ENCODE data around the gene RNF7.
"Not testable (repeated sequence)": the region's sequence is repeated elsewhere in the genome, so short reads cannot be mapped to it uniquely, and the experiment has no call there.

RNF7 gene

DNA sequence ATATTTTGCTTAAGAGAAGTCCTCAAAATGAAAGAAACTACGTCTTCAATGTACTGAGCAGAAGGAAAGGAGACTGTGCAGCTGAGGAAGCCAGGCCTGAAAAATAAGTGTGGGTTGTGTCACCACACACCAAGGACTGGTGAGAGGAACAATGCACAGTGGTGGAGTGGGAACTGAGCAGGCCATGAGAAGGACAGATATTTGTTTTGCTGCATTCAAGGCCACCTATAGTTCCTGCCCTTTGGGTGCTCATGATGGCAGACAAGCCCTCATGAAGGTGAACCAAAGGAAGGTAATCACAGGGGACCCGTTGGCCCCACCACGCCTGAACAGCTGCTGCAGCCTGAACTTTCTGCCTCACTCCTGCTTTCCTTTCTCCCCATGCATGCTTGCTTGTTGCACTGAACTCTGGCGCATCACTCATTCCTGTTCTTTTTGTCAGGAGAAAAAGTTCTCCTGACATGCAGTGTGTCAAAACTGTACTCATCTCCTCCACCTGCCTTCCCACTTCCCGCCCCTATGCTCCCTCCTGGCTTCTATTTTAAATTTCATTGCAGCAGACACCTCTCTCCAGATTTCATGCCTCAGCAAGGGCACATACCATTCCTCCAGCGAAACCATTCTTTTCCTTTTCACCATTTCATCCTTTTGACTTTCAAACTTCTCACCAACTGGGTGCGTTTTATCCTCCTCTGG lies 2.2 kb upstream of the RNF7 start:
- no peak for DNase-seq

DNA sequence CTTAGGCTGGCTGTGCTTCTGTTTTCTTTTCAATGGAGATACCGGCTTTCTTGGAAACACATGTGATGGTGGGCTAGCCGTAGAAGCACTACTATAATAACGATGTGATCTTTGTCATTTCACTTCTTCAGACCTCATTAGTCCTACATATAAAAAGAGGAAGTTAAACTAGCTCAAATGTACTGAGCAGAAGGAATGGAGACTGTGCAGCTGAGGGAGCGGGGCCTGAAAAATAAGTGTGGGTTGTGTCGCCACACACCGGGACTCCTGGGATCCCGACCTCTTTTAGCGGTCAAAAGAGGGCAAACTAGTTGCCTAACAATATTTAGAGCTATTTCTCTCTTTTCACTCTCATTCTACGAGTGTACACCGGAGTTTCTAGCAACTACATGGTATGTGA lies 1.0 kb upstream of the RNF7 start:
- no peak for DNase-seq

DNA sequence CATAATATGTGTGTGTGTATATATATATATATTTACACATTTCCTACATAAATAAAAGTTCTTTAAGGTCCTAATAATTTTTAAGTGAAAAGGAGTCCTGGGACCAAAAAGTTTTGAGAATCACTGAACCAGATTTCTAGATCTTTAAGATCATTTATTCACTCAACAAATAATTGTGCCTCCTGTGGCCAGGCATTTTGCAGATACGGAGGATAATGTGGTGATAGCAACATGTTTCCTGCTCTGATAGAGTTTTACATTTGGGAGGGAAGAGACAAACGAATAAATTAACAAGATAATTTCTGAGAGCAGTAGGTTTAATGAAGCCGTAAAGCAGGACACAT lies 448 bp upstream of the RNF7 start:
- no peak for DNase-seq

DNA sequence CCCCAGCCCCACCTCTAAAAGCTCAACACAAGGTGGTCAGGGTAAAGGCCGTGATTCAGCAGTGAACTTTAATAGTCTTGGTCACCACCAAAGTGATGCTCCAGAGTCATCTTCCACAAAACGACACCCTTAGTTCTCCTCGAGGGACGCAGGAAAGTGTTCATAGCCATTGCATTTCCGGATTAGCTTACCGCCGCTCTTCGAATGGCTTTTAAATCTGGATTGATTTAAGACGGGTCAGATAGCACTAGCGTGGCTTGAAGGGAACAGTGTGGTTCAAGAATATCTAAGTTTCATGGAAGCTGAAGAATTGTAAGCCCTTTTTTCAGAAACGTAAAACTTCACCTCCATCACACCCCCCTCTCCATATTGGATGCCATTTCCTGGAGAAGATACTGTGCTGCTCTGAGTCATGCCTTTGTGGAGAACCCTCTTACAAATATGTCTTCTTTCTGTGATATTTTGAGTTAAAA lies 829 bp downstream of the RNF7 start:
- DNase-seq: peak; percentile 48

DNA sequence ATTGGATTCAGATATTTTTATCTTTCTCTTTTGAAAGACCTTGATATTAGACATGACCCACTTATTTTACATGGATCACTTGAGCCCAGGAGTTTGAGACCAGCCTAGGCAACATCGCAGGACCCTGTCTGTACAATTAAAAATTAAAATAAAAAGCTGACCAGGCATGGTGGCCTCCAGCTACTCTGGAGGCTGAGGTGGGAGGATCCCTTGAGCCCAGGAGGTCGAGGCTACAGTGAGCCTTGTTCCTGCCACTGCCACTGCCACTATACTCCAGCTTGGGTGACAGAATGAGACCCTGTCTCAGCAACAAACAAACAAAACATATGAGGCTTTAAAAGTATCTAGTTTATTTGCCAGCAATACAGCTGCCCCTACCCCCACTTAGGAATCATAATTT lies 1.6 kb downstream of the RNF7 start:
- no peak for DNase-seq

DNA sequence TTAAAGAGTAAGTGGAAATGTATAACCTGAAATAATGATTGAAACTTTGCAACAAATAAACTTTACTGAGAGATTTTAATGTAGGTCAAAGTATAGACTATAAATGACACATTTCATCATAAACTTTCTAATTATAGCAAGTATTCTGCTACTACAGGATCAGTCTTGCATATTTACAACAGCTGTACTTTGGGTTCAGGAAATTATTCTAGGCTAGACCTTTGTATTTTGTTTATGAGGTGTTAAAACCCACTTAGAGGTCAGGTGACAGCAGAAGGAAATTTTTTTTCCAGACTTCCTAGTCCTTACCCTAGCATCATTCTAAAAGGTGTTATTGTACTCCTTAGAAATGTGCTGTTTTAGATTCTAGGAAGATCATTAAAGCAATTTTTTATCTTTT lies 2.3 kb downstream of the RNF7 start:
- DNase-seq: no peak

DNA sequence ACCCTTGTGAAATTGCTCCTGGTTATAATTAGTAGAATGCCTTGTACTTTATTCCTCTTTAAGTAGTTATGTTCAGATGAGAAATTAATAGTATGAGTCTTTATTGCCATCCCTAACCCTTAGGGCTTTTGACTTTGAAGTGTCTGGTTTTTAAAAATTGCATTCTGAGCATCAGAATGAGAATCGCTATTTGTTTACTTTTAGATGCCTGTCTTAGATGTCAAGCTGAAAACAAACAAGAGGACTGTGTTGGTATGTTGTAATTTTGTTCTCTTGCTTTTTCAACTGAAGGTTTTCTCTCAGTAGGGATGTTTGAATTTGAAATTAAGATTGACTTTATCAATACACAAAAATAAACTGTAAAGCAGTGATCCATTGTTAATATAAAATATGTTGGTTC lies 5.2 kb downstream of the RNF7 start:
- DNase-seq: no peak

DNA sequence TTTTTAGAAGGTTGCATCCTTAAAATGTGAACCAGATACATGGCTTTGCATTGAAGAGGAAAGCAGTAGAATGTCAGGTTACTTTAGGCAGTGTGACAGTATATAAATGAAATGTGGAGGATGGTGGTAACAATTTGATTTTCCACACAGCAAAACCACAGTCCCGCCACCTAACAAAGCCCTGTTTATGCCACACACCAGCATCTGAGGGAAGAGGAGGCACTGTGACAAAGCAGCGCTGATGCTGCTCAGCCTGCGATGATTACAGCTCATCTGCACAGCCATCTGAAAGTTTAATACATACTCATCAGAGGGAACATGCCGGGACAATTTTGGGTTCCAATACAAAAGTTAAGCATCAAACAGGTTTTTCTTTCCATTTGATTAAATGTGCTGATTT lies 8.9 kb downstream of the RNF7 start:
- no peak for DNase-seq

DNA sequence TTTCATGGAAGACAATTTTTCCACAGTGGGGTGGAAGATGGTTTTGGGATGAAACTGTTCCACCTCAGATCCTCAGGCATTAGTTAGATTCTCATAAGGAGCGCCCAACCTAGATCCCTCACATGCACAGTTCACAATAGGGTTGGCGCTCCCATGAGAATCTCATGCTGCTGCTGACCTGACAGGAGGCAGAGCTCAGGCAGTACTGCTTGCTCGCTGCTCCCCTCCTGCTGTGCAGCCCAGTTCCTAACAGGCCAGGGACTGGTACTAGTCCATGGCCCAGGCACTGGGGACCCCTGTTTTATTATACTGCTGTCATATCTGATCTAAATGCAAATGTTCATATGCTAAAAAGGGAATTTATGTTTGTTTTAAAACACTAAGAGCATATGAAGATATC lies 15.3 kb downstream of the RNF7 start:
- no peak for DNase-seq

DNA sequence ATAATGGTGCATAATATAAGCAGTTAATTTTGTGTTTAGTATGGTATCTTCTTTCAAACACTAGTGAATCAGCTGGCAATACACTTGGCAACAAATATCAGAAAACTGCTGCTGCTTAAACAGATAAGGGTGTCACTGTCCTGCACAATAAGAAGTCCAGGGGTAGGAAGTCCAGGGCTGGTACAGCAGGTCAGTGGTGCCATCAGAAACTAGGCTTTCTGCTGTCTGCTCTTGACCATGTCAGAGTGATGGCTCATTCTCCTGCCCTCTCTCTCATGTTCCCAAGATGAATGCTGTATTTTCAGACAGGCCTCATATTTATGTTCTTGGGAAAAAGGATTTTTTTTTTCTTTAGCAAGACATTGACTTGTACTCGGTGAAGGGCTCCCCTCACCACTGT lies 15.9 kb downstream of the RNF7 start:
- DNase-seq: no peak

DNA sequence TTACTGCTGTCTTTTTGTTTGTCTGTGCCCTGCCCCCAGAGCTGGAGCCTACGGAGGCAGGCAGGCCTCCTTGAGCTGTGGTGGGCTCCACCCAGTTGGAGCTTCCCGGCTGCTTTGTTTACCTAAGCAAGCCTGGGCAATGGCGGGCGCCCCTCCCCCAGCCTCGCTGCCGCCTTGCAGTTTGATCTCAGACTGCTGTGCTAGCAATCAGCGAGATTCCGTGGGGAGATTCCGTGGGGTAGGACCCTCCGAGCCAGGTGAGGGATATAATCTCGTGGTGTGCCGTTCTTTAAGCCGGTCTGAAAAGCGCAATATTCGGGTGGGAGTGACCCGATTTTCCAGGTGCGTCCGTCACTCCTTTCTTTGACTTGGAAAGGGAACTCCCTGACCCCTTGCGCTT lies 24.5 kb downstream of the RNF7 start:
- DNase-seq: not testable (repeated sequence)

DNA sequence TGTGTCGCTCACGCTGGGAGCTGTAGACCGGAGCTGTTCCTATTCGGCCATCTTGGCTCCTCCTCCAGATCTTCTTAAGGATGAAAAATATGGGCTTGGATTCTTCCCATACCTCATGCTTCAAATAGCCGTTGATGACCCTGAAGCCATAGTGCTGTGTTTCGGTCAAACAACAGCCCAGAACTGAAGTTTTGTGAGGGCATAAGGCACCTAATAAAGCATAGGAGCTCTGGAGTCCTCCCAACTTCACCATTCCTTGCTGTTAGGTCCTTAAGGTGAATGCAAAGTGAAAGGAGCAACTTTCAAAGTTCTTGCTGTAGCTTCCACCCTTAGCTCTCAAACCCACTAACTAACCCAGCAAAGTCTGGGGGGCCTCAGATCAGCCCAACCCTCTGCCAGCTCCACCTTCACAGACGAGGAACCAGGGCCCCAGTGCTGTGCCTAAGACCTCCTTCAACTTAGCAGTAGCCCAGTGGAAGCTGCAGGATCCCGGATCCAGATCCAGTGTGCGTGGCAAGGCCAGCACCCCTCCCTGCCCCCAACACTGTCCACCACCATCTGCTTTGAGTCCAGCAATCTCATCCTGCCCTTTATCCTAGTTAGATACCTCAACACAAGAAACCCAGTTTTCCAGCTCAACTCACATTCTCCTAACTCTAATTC lies 25.1 kb downstream of the RNF7 start, which contains the start of gene GRK7:
TSS of gene GRK7 (plus strand) at position 321 of the 663 bp plus-strand sequence. CDS start 14,877 bp downstream, outside the sequence.
- DNase-seq: no peak

DNA sequence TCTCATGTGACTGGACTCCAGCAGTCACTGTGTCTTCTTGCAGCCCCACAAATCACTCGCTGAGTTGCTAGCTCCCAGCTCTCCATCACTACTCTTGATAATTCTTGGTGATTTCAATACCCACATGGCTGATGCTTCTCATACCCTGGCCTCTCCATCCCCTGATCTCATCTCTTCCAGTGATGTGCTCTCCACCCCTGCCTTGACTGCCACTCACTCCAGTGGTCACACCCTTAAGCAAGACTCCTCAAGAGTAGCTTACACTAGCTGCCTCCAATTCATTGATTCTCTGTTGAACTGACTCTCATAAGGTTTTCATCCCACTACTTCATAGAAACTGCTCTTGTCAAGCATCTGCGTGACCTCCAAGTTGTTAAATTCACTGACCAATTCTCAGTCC lies 25.9 kb downstream of the RNF7 start:
- no peak for DNase-seq

DNA sequence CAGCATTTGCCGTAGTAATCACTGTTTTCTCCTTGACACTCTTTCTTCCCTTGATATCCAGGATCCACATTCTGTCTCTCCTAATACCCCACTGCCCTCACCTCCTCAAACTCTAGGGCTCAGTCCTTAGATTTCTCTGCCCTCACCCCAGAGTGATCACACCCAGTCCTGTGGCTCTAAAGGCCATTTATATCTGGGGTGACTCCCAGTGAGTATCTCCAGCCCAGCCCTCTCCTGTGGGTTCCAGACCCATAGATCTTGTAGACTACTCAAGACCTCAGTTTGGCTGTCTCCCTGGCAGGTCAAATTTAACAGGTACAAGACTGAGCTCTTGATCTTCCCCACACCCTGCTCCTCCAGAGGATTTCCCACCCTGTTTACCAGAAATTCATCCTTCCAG lies 26.4 kb downstream of the RNF7 start:
- DNase-seq: no peak

DNA sequence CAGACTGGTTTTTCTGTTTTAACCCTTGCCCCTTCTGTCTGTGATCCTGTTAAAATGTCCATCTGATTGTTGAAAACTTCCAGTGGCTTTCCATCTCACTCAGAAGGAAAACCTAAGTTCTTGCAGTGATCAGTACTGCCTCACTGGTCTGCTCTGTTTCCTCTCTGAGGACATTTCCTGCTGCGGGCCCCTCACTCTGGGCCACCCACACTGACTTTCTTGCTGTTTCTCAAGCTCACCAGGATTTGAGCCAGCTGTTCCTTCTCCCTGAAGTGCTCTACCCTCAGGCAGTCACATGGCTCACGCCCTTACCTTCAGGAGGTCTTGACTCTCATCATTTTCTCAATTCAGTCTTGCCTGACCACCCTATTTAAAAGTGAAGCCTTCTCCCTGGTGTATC lies 26.9 kb downstream of the RNF7 start:
- DNase-seq: no peak

DNA sequence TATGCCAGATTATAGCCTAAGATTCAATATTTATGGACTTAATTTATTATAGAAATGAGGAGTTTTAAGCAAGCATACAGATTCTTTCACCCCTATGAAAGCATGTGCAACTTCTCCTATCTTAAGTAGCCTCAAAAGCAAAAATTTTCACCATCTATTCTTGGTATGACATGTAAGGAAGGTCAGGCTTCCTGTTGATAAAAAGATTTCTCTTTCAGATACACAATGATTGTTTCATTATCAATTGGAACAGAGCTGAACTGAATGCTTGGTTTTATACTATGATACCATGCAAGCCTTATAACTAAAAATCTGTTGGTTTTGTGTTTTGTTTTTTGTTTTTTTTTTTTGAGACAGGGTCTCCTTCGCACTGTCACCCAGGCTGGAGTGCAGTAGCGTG lies 29.0 kb downstream of the RNF7 start:
- no peak for DNase-seq

DNA sequence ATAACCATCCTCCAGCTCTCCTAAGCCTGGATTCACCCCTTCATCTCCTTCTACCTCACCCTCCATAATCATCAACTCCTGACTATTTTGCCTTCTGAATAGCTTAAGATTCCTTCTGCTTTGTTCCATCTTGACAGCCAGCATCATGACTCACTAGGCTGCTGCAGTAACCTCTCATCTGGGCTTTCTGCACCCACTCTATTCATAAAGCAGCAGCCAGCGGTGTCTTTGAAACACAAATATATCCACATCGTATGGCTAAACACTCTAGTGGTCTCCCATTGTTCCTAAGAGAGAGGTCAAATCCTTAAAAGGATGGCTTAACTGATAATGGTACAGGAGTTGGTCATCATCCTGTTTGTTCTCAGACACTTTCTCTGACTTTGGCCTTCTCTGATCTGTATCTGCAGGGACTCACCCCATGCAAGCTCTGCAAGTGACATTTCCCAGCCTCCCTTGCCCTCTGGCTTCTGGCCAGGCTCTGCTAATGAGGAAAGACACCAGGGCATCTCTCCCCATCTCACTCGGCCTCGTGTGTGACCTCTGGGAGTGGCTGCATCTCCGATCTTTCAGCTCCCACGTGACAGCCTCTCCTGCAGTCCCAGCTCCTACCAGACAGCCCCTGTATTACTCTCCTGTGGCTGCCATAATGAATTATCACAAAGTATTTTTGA lies 31.3 kb downstream of the RNF7 start:
- no peak for DNase-seq

DNA sequence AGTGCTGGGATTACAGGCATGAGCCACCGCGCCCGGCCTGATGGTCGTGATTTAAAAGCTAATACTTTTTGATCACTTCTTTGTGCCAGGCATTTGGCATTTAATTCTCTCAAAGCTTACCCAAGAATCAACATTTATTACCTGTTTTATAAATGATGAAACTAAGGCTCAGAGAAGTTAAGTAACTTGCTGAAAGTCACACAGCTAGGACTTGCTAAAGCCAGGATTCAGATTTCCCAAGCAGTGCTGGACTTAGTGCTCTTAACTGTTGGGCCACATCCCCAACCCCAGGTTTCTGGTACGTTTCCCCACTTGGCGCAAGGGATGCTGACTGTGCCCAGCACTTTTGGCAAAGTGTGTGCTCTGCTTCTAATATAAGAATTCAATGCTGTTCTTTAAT lies 35.6 kb downstream of the RNF7 start:
- no peak for DNase-seq

DNA sequence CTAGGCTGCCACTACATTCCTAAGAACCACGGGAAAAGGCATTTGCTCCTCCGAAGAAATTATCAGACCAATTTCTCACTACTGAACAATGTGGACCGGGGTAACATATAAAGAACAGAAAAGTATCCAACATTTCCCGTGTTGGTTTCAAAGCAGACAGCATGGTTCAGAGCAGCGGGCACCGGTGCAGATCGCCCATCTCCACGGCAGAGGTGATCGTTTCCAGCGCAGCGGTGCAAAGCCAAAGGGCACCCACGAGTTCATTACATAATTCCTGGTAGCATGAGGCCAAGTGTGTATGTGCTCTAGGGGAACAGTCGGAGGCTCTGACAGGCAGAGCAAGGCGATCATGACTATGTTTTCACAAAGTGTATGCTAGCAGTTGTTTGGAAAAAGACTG lies 38.3 kb downstream of the RNF7 start:
- DNase-seq: no peak

DNA sequence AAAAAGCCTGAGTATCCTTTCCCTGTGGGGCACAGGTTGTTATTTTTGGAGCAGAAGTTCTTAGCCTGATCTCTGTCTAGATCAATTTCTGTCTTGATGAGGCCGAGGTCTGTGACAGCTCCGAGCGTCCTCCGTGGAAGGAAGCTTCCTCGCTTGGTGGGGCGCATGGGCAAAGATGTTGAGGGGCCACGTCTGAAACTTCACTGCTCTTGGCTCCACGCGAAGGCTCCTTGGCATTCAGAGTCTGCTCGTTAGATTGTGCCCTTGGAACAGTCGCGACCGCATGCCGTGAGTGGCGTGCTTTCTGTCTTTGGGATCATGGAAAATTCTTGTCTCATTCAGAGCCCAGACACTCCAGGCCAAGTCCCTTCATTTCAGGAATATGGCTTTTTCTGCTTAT lies 38.8 kb downstream of the RNF7 start:
- DNase-seq: no peak

DNA sequence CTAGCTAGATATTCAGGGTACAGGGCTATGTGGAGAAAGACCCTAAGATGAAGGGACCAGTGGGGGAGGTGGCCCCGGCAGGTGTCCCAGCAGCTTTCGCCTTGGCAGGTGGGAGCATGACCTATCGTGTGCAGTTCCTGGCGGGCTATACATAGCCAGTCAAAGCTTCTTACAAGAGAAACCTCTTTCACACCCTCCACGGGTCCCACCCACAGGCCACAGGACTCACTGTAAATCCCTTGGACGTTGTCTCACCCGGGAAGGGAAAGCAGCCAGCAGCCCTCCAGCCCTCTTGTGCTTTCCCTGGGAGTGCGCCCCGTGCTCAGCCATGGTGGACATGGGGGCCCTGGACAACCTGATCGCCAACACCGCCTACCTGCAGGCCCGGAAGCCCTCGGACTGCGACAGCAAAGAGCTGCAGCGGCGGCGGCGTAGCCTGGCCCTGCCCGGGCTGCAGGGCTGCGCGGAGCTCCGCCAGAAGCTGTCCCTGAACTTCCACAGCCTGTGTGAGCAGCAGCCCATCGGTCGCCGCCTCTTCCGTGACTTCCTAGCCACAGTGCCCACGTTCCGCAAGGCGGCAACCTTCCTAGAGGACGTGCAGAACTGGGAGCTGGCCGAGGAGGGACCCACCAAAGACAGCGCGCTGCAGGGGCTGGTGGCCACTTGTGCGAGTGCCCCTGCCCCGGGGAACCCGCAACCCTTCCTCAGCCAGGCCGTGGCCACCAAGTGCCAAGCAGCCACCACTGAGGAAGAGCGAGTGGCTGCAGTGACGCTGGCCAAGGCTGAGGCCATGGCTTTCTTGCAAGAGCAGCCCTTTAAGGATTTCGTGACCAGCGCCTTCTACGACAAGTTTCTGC lies 40.1 kb downstream of the RNF7 start:
- no peak for DNase-seq

DNA sequence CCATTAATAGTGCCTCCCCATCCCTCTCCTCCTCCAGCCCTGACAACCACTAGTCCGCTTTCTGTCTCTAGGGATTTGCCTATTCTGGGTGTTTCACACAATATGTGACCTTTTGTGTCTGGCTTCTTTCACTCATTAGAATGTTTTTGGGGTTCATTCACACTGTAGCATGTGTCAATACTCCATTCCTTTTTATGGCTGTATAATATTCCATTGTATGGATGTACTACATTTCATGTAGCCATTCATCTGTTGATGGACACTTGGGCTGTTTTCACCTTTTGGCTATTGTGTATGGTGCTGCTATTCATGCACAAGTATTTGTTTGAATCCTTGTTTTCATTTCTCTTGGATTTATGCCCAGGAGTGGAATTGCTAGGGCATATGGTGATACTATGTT lies 41.6 kb downstream of the RNF7 start:
- no peak for DNase-seq

DNA sequence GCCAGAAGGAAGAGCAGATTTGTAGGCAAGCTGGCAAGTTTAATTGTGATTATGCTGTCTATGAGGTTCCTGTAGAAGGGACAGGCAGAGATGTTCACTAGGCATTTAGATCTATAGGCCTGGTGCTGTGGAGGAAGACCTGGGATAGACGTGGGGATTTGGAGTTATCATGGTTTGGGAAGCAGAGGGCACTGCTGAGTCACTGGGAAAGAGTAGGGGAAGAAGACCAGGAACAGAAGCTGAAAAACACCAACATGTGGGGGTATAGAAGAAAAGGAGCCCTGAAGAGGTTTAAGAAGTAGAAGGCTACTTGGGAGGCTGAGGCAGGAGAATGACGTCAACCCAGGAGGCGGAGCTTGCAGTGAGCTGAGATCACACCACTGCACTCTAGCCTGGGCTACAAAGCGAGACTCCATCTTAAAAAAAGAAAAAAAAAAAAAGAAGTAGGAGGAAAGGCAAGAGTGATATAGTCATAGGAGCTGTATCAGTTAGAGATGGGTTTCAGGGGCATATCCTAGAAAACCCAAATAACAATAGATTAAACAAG lies 44.4 kb downstream of the RNF7 start:
- no peak for DNase-seq

Measured in NCI-H1092 treated with DMSO at 0.1 percent for 48 hours (cell line).